ENCODE data around the gene GAS2L2. TPM values are rescaled to one million over a fixed set of nuclear protein-coding genes. Genes with fewer than 3 reads are reported as not detected.

The GAS2L2 gene
- polyA plus RNA-seq, 3 donors = 0.06 to 0.08 (median 0.08) TPM

DNA sequence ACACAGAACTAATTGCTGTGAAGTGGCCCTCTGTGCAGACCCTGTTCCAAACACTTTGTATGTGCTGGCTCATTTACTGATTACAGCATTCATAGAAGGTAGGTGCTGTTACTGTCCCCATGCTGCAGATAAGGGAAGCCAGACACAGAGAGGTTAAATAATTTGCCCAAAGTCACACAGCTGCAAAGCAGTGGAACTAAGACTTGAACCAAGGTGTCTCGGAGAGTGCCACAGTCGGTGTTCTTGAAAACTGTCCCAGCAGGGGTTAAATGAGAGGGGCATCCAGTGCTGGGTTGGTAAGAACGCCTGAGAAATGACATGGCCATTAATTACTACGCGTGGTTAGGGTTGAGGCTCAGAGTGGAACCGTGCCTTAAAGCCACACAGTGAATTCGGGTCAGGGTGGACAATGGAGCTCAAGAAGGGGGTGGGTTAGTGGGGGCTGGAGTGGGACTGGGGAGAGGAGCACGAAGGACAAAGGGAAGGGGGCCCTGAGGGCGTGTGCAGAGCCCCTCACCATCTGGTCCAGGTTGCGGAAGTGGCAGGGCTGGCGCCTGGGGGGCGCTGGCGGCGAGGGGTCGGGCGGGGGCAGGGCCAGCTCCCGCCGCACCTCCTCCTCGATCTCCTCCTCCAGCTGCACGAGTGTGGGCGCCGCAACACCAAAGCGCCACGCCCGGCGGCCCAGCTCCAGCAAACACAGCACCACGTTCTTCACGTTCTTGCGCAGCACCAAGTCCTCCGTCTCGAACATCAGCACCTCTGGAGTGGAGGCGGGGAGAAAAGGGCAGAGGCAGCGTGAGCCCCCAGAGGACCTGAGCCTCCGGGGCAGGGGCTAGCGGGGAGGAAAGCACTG is 3.3 kb downstream of the GAS2L2 start:
- no peak for DNase-seq (ENCODE audit: extremely low read depth in 1 of 11, low read depth in 9 of 11, low spot score in 4 of 11)

DNA sequence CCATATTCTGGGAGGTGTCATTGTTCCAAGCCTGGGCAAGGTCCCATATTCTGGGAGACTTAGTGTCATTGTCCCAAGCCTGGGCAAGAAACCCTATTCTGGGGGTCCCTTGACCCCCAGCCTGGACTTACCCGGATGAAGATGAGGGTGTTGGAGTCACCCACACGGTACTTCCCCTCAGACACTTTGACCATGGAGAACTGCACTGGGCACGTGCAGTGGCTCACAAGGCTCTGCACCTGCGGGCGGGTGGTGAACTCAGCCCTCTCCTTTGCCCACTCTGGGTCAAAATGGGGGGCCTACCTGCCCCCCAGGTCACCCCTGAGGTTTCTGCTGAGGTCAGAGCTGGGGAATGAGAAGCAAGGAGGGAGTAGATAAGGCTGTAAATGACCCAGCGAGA is 4.1 kb downstream of the GAS2L2 start:
- DNase-seq (ENCODE audit: extremely low read depth in 1 of 11, low read depth in 9 of 11, low spot score in 4 of 11) = no peak

DNA sequence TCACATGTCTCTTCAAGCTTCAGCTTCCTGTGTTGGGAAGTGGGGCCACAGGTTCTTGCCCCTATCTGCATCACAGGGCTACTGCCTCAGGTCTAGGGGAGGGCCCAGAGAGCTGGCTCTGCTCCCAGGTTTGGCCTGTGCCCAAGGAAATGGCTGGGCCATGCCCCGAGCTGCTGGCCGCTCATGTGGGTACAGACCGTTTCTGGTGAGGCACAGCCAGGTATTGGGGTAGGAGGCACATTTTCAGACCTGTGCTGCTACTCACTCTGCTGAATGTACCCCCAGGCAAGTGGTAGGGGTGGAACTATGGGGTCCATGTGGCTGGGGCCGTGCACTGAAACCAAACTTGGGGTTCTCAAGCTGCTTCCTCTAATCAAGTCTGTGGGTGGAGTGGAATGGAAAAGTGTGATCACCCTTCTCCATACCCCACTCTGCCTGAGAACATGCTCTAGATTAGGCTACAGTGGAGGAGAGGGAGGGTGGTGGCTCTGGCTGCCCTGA is 4.6 kb downstream of the GAS2L2 start:
- no peak for DNase-seq (ENCODE audit: extremely low read depth in 1 of 11, low read depth in 9 of 11, low spot score in 4 of 11)

DNA sequence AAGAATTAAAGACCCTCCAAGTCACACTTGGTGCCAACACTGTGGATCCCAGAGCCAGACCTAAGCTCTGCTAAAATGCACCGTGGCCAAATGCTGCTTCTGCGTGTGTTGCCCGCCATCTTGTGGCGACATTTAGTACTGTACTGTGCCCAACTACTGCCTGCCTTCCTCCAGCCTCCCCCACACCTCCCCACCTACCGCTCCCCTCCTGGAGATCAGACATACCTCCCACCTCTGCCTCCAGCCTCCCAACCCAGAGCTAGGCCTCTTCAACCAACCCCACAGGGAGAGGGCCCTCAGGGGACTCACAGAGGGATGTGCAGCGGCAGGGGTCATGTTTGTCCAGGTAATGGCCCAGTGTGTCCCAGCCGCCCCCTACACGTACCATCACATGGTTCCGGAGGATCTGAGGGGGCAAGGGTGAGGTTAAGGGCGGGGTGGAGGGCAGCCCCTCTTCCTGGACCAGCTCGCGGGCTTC is 5.5 kb downstream of the GAS2L2 start:
- peak in 9 of 11 donors; percentile 52 to 75 (median 66) for DNase-seq (ENCODE audit: extremely low read depth in 1 of 11, low read depth in 9 of 11, low spot score in 4 of 11)

DNA sequence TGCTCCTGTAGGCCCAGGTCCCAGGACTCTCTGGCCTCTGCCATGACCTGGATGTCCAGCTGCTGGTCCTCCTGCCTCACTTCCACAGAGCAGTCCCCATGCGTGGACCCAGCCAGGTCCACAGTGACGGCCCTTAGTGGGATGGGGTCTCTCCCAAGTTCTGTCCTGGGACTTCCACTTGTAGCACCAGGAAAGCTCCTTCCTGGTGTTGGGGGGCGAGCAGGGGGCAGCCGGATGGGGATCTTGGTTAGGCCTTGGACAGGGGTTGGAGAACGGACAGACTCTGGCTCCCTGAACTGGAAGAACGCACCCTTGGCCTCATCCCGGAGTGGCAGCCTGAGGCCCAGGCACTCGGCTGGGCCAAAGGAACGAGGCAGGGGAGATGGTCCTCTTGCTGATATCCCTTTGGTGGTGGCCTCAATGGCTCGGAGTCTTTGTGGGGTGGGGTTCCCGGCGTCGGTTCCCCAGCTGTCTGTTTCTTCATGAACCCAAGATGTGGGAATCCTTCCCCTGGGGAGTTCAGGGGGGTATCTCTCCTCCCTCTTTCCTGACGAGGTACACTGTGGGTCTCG is 7.2 kb downstream of the GAS2L2 start:
- DNase-seq (ENCODE audit: extremely low read depth in 1 of 11, low read depth in 9 of 11, low spot score in 4 of 11) = no peak

DNA sequence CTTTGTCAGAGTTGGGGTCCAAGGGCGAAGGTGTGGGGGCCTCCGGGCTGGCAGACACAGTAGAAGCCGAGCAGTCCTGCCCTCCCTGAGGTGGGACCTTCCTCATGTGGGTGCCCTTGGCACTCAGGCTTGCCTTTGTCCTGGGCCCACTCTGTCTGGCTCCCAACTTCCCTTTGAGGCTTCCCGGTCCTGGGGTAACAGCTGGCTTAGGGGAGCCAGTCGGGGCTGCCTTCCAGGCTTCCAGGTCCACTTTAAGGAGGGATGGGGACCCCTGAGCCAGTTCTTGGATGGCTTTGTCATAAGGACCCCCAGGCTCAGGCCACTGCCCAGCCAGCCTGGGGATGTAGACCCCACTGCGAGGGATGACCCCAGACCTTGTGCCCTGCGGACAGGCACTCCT is 7.8 kb downstream of the GAS2L2 start:
- no peak for DNase-seq (ENCODE audit: extremely low read depth in 1 of 11, low read depth in 9 of 11, low spot score in 4 of 11)

DNA sequence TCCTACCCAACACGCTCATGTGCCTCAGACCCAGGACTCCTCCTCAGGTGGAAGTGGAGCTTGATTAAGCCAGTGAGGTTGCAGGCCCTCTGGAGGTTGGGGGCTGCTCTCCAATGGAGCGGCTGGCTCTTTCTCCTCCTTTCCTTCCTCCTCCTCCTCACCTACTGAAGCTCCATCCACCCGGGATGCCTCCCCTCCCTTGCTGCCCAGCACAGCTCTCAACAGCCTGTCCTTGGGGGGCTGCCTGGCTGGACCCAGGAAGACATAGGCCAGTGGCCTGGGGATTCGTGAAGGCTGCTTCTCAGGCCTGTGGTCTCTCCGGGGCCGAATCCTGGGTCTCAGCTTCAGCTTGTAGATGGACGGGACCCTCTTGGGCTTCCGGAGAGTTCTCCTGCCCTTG is 8.2 kb downstream of the GAS2L2 start:
- no peak for DNase-seq (ENCODE audit: extremely low read depth in 1 of 11, low read depth in 9 of 11, low spot score in 4 of 11)

DNA sequence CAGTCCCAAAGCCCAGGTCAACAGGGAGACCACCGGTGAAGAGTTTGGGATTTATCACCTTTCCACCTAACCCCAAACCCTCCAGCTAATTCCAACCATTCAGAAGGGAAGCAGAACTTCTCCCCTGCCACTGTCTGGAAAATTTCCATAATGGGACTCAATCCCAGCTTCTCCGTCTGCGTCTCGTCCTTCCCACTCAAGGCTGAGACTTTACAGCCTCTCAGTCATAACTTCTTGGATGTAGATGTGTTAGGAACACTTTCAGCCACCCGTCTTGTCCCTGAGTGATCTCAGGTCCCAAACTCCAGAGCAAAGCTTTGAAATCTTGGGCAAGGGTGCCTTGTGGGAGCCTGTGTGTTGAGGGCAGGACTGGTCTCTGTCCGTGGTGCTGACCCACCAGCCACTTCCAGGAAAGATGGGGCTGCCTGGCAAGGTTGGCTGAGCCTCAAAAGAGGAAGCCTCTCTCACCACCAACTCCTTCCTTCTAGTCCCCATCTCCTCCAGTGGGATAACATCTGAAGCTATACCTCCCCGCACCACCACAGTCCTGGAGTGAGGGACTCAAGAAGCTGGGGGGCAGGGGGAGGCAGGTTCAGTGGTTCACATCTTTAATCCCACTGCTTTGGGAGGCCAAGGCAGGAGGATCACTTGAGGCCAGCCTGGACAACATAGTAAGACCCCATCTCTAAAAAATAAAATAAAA is 9.3 kb downstream of the GAS2L2 start:
- peak in 1 of 11 donors; percentile 44 for DNase-seq (ENCODE audit: extremely low read depth in 1 of 11, low read depth in 9 of 11, low spot score in 4 of 11)

DNA sequence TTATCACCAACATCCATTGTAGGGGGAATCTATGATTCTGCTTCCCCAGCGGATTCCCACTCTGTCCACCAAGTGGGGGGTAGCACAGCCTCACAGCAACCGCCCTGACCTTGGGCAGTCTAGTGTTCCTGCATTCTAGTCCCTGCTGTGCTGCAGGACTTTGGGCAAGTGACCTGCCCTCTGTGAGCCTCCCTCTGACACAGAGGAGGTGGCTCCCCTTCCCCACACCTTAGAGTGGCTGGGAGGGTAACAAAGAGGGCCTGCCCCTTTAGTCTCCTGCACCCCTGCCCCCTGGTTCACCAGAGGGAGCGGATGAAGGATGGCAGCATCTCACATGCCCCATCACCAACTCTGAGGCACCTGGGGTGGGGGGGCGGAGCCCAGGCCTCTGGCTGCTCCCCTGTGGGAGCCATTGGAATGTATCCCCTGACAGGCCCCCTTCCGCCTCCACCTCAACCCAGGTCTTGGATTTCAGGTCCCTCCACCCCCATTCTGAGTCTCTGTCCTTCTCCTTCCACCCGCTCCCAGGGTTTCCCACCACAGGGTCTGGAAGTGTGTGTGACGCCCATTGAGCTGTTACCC is 10.1 kb downstream of the GAS2L2 start:
- DNase-seq (ENCODE audit: extremely low read depth in 1 of 11, low read depth in 9 of 11, low spot score in 4 of 11) = no peak

DNA sequence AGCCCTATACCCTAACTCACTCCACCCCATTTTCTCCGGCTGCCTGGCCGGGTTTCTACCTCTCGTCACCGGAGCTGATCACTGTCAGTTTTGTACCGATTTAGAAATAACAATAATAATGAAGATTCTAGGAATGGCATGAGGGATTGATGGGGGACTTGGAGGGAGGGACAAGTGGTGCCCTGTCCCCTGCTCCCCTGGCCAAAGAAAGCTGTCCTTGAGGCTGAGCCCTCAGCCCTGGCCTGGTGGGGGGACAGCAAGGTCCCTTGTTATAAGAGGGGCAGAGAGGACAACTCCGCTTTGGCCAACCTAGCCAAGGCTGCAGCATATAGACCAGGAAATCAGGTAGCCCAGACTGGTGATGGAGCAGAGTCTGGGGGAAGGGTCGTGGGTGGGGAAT is 10.5 kb downstream of the GAS2L2 start:
- DNase-seq (ENCODE audit: extremely low read depth in 1 of 11, low read depth in 9 of 11, low spot score in 4 of 11) = no peak

DNA sequence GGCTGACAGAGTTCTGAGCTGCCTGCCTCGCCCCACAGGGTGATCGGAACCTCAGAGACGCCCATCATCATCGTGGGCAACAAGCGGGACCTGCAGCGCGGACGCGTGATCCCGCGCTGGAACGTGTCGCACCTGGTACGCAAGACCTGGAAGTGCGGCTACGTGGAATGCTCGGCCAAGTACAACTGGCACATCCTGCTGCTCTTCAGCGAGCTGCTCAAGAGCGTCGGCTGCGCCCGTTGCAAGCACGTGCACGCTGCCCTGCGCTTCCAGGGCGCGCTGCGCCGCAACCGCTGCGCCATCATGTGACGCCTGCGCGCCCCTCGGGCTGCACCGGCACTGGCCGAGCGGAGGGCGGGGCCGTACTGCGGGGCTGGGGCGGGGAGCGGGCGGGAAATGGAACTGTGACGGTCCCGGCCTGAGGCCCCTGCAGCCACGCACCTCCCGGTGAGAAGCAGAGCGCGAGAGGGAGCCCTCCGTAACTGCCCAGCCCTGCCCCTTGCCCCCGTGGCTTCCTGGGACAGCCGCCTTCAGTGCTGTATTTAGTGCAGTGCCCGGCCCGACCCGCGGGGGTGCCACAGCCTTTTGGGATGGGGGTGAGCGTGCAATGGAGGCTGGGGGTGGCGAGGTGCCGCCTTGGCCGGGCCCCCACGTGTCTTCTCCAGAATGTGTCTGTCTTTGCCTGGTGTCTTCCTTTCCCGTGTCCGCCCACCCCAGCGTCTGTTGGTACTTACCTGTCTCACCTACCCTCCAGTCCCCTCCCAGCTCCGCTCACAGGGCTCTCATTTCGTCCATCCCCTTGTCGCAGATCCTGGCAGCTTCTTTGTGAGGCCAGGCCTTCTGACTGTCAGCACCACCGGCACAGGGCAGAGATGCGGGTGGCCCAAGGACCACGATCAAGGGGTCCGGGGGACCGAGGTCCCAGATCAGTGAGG is 11.8 kb downstream of the GAS2L2 start:
- DNase-seq (ENCODE audit: extremely low read depth in 1 of 11, low read depth in 9 of 11, low spot score in 4 of 11) = no peak

DNA sequence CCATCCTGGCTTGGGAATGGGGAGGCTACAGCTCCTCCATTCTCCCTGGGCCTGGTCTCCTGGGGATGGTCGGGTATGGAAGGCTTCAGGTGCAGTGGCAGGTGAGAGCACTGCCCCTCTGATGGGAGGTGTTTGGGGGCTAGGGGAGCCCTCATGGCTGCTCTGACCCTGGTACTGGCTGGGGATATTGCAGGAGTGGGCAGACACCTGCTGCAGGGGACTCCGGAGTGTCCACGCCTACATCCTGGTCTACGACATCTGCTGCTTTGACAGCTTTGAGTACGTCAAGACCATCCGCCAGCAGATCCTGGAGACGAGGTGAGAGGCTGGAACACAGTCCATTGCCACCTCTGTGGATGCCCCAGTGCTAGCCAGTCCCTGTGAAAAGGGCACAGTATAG is 12.8 kb downstream of the GAS2L2 start:
- no peak for DNase-seq (ENCODE audit: extremely low read depth in 1 of 11, low read depth in 9 of 11, low spot score in 4 of 11)

DNA sequence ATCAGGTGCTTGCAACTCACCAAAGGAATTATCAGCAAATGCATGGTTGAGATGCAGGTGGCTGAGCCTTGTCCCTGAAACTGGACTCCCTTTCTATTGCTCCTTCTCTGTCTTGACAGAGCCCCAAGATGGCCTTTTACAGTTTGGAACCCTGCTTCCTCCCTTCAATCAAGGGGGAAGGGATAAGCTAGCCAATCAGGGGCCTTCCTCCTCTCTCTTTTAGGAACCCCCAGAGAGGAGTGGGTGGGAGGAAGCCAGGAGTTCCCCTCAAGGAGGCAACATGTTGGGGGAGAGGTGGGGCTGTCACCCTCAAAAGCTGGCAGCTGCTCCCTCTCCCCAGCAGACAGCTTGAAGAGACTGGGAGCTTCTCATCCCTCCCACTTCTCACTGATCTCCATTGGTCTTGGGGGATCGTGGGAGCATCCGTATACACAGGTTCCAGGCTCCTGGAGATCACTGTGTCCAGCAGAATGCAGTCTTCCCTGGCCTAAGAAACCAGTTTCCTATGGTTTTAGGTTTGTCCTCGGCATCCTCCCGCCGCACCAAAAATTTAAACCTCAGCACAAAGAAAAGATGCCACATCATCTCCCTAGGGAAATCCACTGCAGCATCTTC is 14.4 kb downstream of the GAS2L2 start:
- DNase-seq (ENCODE audit: extremely low read depth in 1 of 11, low read depth in 9 of 11, low spot score in 4 of 11) = no peak

DNA sequence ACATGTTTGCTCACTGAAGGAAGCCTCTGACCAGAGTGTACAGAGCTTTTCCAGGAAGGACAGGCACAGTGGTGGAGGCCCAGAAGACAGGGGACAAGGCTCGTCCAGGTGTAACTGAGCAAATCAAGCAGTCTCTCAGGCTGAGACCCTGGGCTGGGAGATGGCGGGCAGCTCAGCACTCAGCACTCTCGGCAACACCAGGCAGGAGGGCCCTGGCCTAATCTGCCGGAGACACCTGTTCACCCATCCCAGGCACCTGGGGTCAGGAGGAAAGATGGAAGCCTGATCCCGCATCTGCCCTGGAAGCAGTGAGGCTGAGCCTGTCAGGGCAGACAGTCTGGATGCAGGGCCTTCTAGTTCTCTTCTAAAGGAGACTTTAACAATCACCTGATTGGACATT is 16.8 kb downstream of the GAS2L2 start:
- no peak for DNase-seq (ENCODE audit: extremely low read depth in 1 of 11, low read depth in 9 of 11, low spot score in 4 of 11)

DNA sequence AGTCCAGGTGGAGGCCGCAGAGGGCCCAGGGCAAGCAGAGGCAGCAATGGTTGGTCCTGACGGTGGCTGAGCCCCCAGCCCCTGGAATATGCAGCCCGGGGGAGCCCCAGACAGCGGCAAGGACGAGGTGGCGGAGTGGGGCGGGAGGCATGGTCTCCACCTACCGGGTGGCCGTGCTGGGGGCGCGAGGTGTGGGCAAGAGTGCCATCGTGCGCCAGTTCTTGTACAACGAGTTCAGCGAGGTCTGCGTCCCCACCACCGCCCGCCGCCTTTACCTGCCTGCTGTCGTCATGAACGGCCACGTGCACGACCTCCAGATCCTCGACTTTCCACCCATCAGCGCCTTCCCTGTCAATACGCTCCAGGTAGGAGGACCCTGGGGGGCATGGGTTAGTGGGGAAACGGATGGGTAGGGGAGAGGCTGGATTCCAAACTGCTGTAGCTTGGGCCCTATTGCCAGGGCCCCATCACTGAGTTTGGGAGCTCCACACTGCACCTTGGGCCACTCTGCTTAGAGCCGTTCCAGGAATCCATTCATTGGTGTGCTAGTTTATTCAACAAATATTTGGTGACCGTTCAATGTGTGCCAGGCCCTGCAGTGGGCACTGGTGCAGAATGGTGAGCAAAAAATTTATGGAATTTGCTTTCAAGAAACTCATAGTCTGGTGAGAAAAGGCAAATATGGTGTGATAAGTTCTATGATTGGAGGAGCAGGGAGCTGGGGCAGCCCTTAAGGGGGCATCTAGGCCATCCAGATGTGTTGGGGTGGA is 17.8 kb downstream of the GAS2L2 start:
- no peak for DNase-seq (ENCODE audit: extremely low read depth in 1 of 11, low read depth in 9 of 11, low spot score in 4 of 11)

DNA sequence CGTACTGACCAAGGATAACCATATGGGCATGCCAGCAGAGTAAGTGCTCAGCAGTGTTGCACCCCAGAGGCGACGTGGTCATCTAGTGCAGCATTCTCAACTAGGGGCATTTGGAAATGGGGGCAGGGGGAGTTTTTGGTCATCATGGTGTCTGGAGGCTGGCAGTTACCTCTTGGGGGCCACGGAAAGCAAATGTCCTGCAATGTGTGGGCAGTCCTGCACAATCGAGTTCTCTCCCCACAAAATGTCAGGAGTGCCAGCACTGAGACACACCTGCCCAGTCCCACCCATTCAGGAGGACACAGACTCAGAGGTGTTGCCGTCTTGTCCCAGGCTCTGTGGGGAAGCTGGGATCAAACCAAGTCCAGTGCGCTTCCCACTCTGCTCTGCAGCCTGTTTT is 18.6 kb downstream of the GAS2L2 start:
- DNase-seq (ENCODE audit: extremely low read depth in 1 of 11, low read depth in 9 of 11, low spot score in 4 of 11) = no peak

DNA sequence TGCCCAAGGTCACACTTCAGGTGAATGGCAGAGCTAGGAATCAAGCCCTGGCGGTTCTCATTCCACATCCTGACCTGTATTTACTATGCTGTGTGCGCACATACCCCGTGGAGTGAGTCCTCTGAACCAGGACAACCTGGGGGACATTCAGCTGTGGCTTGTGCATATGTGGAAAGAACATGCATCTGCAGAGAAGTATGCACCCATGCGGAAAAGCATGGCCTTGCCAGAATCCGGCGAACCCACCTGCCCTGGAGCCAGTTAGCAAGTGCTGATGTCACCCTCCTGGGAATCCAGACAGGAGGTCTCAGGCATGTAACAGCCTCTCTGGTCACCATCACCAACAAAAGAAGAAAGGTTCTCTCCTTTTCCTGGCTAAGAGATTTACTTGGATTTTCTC is 19.7 kb downstream of the GAS2L2 start:
- DNase-seq (ENCODE audit: extremely low read depth in 1 of 11, low read depth in 9 of 11, low spot score in 4 of 11) = no peak

DNA sequence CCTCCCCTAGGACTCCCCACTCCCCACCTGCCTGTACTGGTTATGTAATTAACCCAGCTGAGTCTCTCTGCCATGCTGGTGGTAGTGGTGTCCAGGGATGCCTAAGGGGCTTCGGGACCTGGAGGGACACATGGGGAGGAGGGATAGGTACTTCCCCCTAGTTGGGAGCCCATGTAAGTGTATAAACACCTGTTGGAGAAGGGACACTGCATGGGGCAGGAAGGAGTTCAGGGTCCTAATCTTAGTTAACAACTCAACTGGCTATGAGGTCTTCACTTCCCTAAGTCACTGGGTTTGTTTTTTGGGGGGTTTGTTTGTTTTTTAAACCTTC is 20.3 kb downstream of the GAS2L2 start:
- no peak for DNase-seq (ENCODE audit: extremely low read depth in 1 of 11, low read depth in 9 of 11, low spot score in 4 of 11)

All from renal cortex interstitium (tissue), 11 donors.